Activated B cell treated with CpG ODN at 0.5 μM for 24 hours (primary cell): ENCODE data around the gene ERBB3. TPM values are rescaled to one million over a fixed set of nuclear protein-coding genes. Genes with fewer than 3 reads are reported as not detected.
A peak's percentile ranks its signal among the peaks of the same experiment; 100 is the strongest.
"Not testable (repeated sequence)": the region's sequence is repeated elsewhere in the genome, so short reads cannot be mapped to it uniquely, and the experiment has no call there.

Experiments used
- ATAC-seq: fragments of 200-7000 bp; cut with Tn5 transposase; one replicate; pipeline ENCODE4 v1.10.0; 2021; ENCODE audit warnings: low read depth, mild to moderate bottlenecking, moderate library complexity
- CTCF ChIA-PET: fragments of 350-600 bp; sonication (Branson Sonifier 250); formaldehyde crosslinking; loops from one replicate; lab custom pipeline; 2021; ENCODE audit warnings: antibody characterized with exemption; lab: Charles Lee
- POLR2A ChIA-PET: fragments of 350-600 bp; sonication (Branson Sonifier 250); formaldehyde crosslinking; loops from one replicate; lab custom pipeline; 2021; ENCODE audit warnings: antibody characterized with exemption; lab: Charles Lee
- DNase-seq: peaks from one replicate; pipeline ENCODE4 v3.0.0; 2022
- H3K27ac Mint-ChIP-seq: one replicate; pipeline ENCODE4 v1.8.0; 2020; ENCODE audit warnings: mixed read lengths
- H3K27me3 Mint-ChIP-seq: one replicate; pipeline ENCODE4 v1.8.0; 2021; ENCODE audit warnings: mixed read lengths
- H3K36me3 Mint-ChIP-seq: one replicate; pipeline ENCODE4 v1.8.0; 2021; ENCODE audit warnings: low read depth, mixed read lengths
- H3K4me1 Mint-ChIP-seq: one replicate; pipeline ENCODE4 v1.8.0; 2021; ENCODE audit warnings: mixed read lengths
- H3K4me3 Mint-ChIP-seq: one replicate; pipeline ENCODE4 v1.8.0; 2020; ENCODE audit warnings: mild to moderate bottlenecking, mixed read lengths
- H3K9me3 Mint-ChIP-seq: one replicate; pipeline ENCODE4 v1.8.0; 2020; ENCODE audit warnings: mixed read lengths
- CTCF ChIP-seq: fragments of 200-600 bp; IDR thresholded peaks from one replicate; pipeline ENCODE4 v1.8.0; 2022; ENCODE audit warnings: antibody characterized with exemption, mild to moderate bottlenecking
- intact Hi-C: fragments of 100-400 bp; cut with micrococcal nuclease; formaldehyde crosslinking; loops from one replicate; pipeline ENCODE4 v1.15.1; 2024
- total RNA-seq: library from RNA; stranded (reverse); gene quantifications from 2 replicates; pipeline ENCODE4 v1.2.3, GENCODE V29; 2022

The ERBB3 gene
- total RNA-seq, 1 donor from 2014 or later = not detected

- no peak overlapping the region for H3K4me3 Mint-ChIP-seq
- H3K4me1 Mint-ChIP-seq = peaks cover 24% of the 10 kb centered on the region
- CTCF ChIA-PET = interaction anchor here (1.9 kb wide), 1 partner anchor 42 kb away, joined by 9 read pairs; no protein-coding TSS in a partner anchor
- H3K27me3 Mint-ChIP-seq = no peaks in the 10 kb centered on the region
- ATAC-seq (no peak), DNase-seq (no peak)
- POLR2A ChIA-PET = no interaction called here
- intact Hi-C loops = no loop called here
- H3K27ac Mint-ChIP-seq = no peak overlapping the region
- TF ChIP-seq CTCF = no peak
- peaks cover 23% of the 10 kb centered on the region for H3K36me3 Mint-ChIP-seq
- H3K9me3 Mint-ChIP-seq = no peaks in the 10 kb centered on the region
Measured at GRCh38 chr12:56038022-56038655, 41.8 kb upstream of the ERBB3 start.

- intact Hi-C loops = no loop called here
- DNase-seq (no peak), ATAC-seq (no peak)
- Mint-ChIP-seq H3K4me3 (no peak overlapping the region), H3K36me3 (peaks cover 40% of the 10 kb centered on the region), H3K27ac (no peak overlapping the region), H3K4me1 (peaks cover 29% of the 10 kb centered on the region), H3K27me3 (no peaks in the 10 kb centered on the region), H3K9me3 (no peaks in the 10 kb centered on the region)
- TF ChIP-seq CTCF = no peak
- ChIA-PET CTCF (interaction anchor here (1.0 to 1.6 kb wide), 3 partner anchors 44 to 302 kb away, joined by 3 to 7 read pairs (median 5); partner anchors contain the start of genes ORMDL2 and SARNP), POLR2A (interaction anchor here (0.7 to 1.0 kb wide), 3 partner anchors 67 to 685 kb away, joined by 3 to 4 read pairs (median 3); partner anchors contain the start of gene RAB5B)
Measured at GRCh38 chr12:56040151-56040550, 39.8 kb upstream of the ERBB3 start.

- intact Hi-C loops = loop anchor here (1.0 kb wide), 11 partner anchors 34 to 325 kb away; partner anchors contain the start of genes BLOC1S1, DNAJC14, PA2G4 and PYM1
- peaks cover 29% of the 10 kb centered on the region for H3K4me1 Mint-ChIP-seq
- no peak for DNase-seq
- H3K36me3 Mint-ChIP-seq = peaks cover 43% of the 10 kb centered on the region
- H3K27ac Mint-ChIP-seq = peak overlapping the region; percentile 98
- POLR2A ChIA-PET = interaction anchor here (0.6 to 1.4 kb wide), 10 partner anchors 64 to 303 kb away, joined by 3 to 8 read pairs (median 4); partner anchors contain the start of genes CNPY2, ORMDL2, PA2G4 and RAB5B
- peak overlapping the region; percentile 99 for H3K4me3 Mint-ChIP-seq
- CTCF ChIA-PET = interaction anchor here (1.0 to 1.6 kb wide), 4 partner anchors 45 to 302 kb away, joined by 3 to 7 read pairs (median 5); partner anchors contain the start of genes ORMDL2 and SARNP
- no peaks in the 10 kb centered on the region for H3K27me3 Mint-ChIP-seq
- TF ChIP-seq CTCF = no peak
- no peak for ATAC-seq
- no peaks in the 10 kb centered on the region for H3K9me3 Mint-ChIP-seq
Measured at GRCh38 chr12:56040963-56041551, 38.9 kb upstream of the ERBB3 start.

GRCh38 chr12:56041552-56042429, 38.2 kb upstream of the ERBB3 start, which contains the start of gene RPS26:
TSS of gene RPS26 (plus strand) at chr12:56041918. CDS start at chr12:56042167, 249 bp downstream.
- peaks cover 44% of the 10 kb centered on the region for H3K36me3 Mint-ChIP-seq
- H3K4me3 Mint-ChIP-seq = peak within 1 kb of the TSS; percentile 99
- H3K27ac Mint-ChIP-seq = peak within 1 kb of the TSS; percentile 98
- ATAC-seq (peak; percentile 93), DNase-seq (peak; percentile 77)
- no peaks in the 10 kb centered on the region for H3K27me3 Mint-ChIP-seq
- intact Hi-C loops = loop anchor here (1.0 kb wide), 11 partner anchors 34 to 325 kb away; partner anchors contain the start of genes BLOC1S1, DNAJC14, PA2G4 and PYM1
- ChIA-PET CTCF (interaction anchor here (1.0 to 1.6 kb wide), 2 partner anchors 50 to 303 kb away, joined by 5 read pairs; no protein-coding TSS in a partner anchor), POLR2A (interaction anchor here (0.5 to 1.4 kb wide), 8 partner anchors 61 to 211 kb away, joined by 3 to 8 read pairs (median 3); partner anchors contain the start of genes PA2G4, RAB5B and ZC3H10)
- H3K4me1 Mint-ChIP-seq = peaks cover 33% of the 10 kb centered on the region
- TF ChIP-seq CTCF = no peak
- H3K9me3 Mint-ChIP-seq = no peaks in the 10 kb centered on the region

GRCh38 chr12:56042430-56042813, 37.5 kb upstream of the ERBB3 start:
- POLR2A ChIA-PET, H3K9me3 Mint-ChIP-seq, H3K27me3 Mint-ChIP-seq, CTCF ChIA-PET, ATAC-seq, intact Hi-C loops, DNase-seq: not testable (repeated sequence)
- H3K4me1 Mint-ChIP-seq = peaks cover 38% of the 10 kb centered on the region
- H3K4me3 Mint-ChIP-seq = peak overlapping the region; percentile 99
- peaks cover 44% of the 10 kb centered on the region for H3K36me3 Mint-ChIP-seq
- H3K27ac Mint-ChIP-seq = peak overlapping the region; percentile 98
